ENCODE data around the gene KRTAP10-1.

Gene KRTAP10-1

GRCh38 chr21:44530903-44531605, 8.9 kb downstream of the KRTAP10-1 start:
- in situ Hi-C loops (cut with HindIII; ENCODE audit: low sequenced_read_pairs) = no loop called here
- no peak overlapping the region for H3K4me3 ChIP-seq (ENCODE audit: low read depth, low read length)
- TF ChIP-seq, protein P1, sequence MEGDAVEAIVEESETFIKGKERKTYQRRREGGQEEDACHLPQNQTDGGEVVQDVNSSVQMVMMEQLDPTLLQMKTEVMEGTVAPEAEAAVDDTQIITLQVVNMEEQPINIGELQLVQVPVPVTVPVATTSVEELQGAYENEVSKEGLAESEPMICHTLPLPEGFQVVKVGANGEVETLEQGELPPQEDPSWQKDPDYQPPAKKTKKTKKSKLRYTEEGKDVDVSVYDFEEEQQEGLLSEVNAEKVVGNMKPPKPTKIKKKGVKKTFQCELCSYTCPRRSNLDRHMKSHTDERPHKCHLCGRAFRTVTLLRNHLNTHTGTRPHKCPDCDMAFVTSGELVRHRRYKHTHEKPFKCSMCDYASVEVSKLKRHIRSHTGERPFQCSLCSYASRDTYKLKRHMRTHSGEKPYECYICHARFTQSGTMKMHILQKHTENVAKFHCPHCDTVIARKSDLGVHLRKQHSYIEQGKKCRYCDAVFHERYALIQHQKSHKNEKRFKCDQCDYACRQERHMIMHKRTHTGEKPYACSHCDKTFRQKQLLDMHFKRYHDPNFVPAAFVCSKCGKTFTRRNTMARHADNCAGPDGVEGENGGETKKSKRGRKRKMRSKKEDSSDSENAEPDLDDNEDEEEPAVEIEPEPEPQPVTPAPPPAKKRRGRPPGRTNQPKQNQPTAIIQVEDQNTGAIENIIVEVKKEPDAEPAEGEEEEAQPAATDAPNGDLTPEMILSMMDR (IDR thresholded peaks at IDR 0.05; ENCODE audit: low read depth, low read length, missing control alignments) = no peak
- DNase-seq (ENCODE audit: low read depth) = no peak

DNA sequence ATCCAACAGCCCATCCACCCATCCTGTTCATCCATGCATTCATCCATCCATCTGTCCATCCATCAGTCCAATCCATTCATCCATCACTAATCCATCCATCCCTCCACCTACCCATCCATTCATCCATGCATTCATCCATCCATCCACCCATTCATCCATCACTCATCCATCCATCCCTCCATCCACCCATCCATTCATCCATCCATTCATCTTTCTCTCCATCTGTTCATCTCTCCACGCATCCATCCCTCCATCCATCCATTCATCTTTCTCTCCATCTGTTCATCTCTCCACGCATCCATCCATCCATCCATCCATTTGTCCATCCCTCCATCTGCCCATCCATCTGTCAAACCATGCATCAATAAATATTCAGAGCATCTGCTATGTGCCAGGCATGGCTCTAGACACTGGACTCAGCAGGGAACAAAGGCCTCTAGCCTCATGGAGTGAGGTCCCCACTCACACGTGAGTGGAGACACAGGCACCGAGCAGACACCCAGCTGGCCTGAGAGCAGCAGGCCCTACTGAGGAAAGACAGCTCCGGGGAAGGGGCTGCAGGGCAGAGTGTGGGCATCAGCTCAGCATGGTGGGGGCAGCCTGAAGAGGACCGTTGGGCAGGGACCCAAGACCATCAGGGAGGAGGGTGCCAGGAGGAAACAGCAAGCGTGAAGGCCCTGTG, 9.6 kb downstream of the KRTAP10-1 start:
- in situ Hi-C loops (cut with HindIII; ENCODE audit: low sequenced_read_pairs) = no loop called here
- TF ChIP-seq, protein P1 (IDR thresholded peaks at IDR 0.05; ENCODE audit: low read depth, low read length, missing control alignments) = no peak
- DNase-seq (ENCODE audit: low read depth) = no peak
- no peak overlapping the region for H3K4me3 ChIP-seq (ENCODE audit: low read depth, low read length)

GRCh38 chr21:44529503-44530125, 10.4 kb downstream of the KRTAP10-1 start:
- TF ChIP-seq, protein P1 (IDR thresholded peaks at IDR 0.05; ENCODE audit: low read depth, low read length, missing control alignments) = no peak
- no peak for DNase-seq (ENCODE audit: low read depth)
- no peak overlapping the region for H3K4me3 ChIP-seq (ENCODE audit: low read depth, low read length)
- in situ Hi-C loops (cut with HindIII; ENCODE audit: low sequenced_read_pairs) = no loop called here

DNA sequence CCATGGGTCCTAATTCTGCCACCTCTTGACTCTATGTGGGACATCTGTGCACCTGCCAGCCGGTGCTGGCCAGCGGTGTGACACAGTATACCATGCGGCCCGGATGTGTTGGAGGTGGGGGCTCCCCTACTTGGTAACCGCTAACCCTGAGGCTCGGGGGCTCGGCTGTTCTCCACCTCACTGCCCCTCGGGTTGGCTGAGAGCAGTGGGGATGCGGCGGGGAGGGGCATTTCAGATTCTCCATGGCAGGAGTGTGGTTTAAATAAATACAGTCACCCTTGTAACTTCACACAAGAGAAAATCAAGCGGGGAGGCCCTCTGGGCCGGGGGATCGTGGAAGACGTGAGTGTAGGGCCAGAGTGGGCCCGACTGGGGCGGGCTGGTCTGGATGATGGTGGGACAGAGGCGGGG, 11.0 kb downstream of the KRTAP10-1 start:
- no peak overlapping the region for H3K4me3 ChIP-seq (ENCODE audit: low read depth, low read length)
- TF ChIP-seq, protein P1 (IDR thresholded peaks at IDR 0.05; ENCODE audit: low read depth, low read length, missing control alignments) = no peak
- in situ Hi-C loops (cut with HindIII; ENCODE audit: low sequenced_read_pairs) = no loop called here
- no peak for DNase-seq (ENCODE audit: low read depth)

GRCh38 chr21:44528634-44528995, 11.4 kb downstream of the KRTAP10-1 start:
- TF ChIP-seq, protein P1 (IDR thresholded peaks at IDR 0.05; ENCODE audit: low read depth, low read length, missing control alignments) = no peak
- no peak overlapping the region for H3K4me3 ChIP-seq (ENCODE audit: low read depth, low read length)
- in situ Hi-C loops (cut with HindIII; ENCODE audit: low sequenced_read_pairs) = no loop called here
- DNase-seq (ENCODE audit: low read depth) = no peak

DNA sequence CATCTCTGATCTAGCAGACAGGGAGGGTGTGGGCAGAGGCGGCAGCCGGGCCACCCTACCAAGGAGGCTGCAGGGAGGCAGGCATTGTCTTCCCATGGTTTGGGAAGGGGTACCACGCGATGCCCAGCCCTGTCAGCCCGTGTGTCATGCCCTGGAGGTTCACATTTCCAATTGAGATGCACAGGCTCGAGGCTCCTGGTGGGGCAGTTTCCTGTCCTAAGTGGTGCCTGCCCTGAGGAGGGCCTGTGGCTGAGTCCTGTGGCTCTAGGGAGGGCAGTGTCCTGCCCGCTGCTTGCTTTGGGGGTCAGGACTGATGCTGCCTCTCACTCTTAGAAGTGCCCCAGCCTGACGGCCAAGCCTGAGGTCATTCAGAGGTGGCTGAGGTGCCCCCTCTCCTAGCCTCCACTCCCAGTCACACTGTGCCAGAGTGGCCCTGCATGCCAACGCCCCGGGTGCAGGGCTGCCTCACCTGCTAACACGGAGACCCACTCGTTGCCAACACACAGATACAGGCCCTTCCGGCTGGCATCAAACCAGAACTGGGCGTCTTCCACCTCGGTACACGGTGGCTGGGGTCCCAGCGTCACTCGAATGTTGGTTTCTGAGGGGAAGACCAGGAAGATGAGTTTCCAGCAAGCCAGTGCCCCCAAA, 11.9 kb downstream of the KRTAP10-1 start:
- TF ChIP-seq, protein P1 (IDR thresholded peaks at IDR 0.05; ENCODE audit: low read depth, low read length, missing control alignments) = no peak
- H3K4me3 ChIP-seq (ENCODE audit: low read depth, low read length) = no peak overlapping the region
- in situ Hi-C loops (cut with HindIII; ENCODE audit: low sequenced_read_pairs) = no loop called here
- DNase-seq (ENCODE audit: low read depth) = no peak
